NCI-H526 (cell line): ENCODE data around the gene SLC20A1.

Source experiments
- DNase-seq, 2 experiments: peaks; one replicate each; lab custom pipeline; 2025; lab: John Stamatoyannopoulos, UW

Gene SLC20A1

DNA sequence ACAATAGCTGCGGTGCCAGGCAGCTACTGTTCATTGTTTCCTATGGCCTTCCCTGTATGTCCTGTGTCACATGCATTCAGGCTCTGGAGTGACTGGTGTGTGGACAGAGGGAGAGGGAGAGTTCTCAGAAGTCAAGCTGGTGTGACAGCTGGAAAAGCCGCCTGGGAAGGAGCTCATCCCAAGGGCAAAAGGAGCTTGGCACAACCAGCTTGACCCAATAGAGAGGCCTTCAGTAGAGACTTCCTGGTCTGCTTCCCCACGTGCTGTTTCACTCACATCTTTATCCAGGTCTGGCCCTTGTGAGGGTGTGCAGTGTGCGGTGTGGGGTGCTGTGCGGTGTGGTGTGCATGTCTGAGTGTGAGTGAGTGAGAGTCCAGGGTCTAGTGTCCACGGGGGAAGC lies 64.0 kb downstream of the SLC20A1 start:
- DNase-seq, result no peak

DNA sequence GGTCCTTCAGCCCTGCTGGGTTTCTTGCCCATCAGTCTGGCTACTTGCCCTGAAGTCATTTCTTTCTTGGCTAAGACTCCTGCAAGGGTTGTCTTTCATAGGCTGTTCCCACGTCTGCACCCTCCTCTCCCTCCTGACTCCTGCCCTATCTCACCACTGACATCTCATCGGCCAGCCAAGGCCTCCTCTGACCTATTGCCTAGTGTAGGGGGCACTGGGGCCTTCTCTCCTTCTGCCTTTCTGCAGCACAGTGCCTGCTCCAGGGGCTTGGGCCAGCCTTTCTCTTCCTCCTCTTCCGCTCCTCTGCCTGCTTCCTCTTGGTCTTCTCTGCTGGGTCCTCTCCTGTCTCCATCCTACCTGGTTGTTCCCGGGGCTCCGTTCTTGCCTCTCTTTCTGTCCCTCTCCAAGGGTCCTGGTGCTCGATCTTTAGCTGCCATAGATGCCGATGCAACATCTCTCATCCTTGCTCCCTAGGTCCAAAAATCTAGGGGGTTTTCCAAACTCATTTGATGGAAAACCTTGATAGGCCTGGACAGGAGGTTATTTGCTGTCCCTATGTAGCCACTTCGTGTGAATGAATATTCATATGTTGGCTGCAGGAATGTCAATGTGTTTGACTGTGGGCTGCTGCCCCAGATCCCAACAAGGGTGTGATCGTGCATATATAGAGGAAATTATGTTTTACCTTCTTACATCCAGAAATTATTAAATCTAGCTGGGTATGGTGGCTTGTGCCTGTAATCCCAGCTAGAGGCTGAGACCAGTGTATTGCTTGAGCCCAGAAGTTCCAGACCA lies 65.4 kb downstream of the SLC20A1 start:
- DNase-seq, result no peak

DNA sequence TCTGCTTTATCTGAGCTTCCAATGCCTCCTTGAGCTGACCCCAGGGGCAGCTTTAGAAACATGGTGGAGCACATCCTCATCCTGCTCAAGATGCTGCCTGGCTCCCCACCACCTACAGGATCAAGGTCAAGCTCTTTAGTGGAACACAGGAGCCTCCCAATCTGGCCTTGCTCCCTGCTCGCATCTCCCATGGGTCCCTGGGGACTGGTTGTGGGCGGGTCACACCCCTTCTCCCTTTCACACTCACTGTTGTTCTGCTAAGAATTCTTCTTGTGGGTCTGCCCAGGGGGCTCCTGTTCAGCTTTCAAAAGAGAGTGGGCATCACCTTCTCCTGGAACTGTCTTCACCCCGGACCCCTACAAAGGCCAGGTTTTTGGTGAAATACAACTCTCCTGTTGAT lies 66.7 kb downstream of the SLC20A1 start:
- DNase-seq, result no peak

DNA sequence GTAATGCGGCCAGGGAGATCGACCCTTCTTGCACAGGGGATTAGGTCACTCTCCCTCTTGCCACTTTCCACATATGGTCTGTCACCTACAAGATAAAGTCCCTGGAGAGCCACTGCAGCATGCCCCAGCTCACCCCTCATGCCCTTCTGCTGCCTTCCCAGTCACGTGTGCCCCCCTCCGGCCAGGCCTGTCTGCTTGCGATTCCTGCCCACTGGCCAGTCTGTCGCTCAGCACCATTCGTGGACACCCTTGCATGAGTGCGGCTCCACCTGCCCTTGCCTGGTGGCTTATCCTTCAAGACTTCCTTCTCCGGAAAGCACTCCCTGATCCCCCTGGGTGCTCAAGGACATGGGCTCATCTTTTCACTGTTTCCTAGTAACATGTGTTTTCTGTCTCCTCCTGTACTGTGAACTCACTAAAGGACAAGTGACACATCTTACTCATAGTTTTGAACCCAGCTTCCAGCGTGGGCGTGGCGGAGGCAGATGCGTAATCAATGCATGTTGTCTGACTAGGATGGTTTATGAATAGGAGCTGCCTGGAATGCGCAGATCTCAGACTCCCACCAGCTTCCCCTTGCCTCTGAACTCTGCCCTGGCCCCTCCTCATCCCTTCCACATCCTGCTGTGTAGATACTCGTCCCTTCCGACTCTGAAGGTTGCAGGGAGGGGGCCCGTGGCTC lies 67.3 kb downstream of the SLC20A1 start:
- no peak for DNase-seq
